CD4-positive, alpha-beta T cell (primary cell): Measurements from ENCODE around the gene KATNAL1. TPM values are rescaled to one million over a fixed set of nuclear protein-coding genes. Genes with fewer than 3 reads are reported as not detected.

ENCODE experiments used
- ATAC-seq: fragments of 200-7000 bp; cut with Tn5 transposase; one replicate; pipeline ENCODE4 v1.10.0; 2022; ENCODE audit warnings: mild to moderate bottlenecking; ENCODE audit not compliant: poor library complexity
- CTCF ChIA-PET: fragments of 350-600 bp; sonication (Branson Sonifier 250); formaldehyde crosslinking; loops from one replicate; lab custom pipeline; 2021; ENCODE audit warnings: antibody characterized with exemption, inconsistent platforms; lab: Charles Lee
- POLR2A ChIA-PET: fragments of 350-600 bp; sonication (Branson Sonifier 250); formaldehyde crosslinking; loops from one replicate; lab custom pipeline; 2021; ENCODE audit warnings: antibody characterized with exemption, inconsistent platforms; lab: Charles Lee
- DNase-seq, 14 experiments: peaks; one replicate each; pipeline ENCODE4 v3.0.0-alpha.2; 2013 to 2020; ENCODE audit warnings: mixed read lengths in 2 of 14
- H3K27ac ChIP-seq, 2 donors: one replicate each; pipeline versions ENCODE4 v1.5.1 to v1.7.0; 2013; ENCODE audit warnings: low read length in 2 of 2, low read depth in 1 of 2, mild to moderate bottlenecking in 1 of 2
- H3K27me3 ChIP-seq, 2 experiments: 1 replicate in 1 of 2; 2 replicates in 1 of 2; pipeline versions ENCODE4 v1.6.1 to v1.7.0; 2013; ENCODE audit warnings: low read length in 2 of 2, control low read depth in 1 of 2, mild to moderate bottlenecking in 1 of 2, moderate library complexity in 1 of 2; ENCODE audit not compliant: insufficient read depth in 2 of 2, control insufficient read depth in 1 of 2
- H3K36me3 ChIP-seq: one replicate; pipeline ENCODE4 v1.6.1; 2013; ENCODE audit warnings: low read length, control low read depth; ENCODE audit not compliant: insufficient read depth
- H3K4me1 ChIP-seq: one replicate; pipeline ENCODE4 v1.6.1; 2013; ENCODE audit warnings: low read length, control low read depth; ENCODE audit not compliant: insufficient read depth
- H3K4me3 ChIP-seq: one replicate; pipeline ENCODE4 v1.5.1; 2013; ENCODE audit warnings: mild to moderate bottlenecking, low read length, moderate library complexity
- H3K9me3 ChIP-seq, 2 experiments: 1 replicate in 1 of 2; 2 replicates in 1 of 2; pipeline versions ENCODE4 v1.6.1 to v1.7.0; 2013; ENCODE audit warnings: low read length in 2 of 2, mild to moderate bottlenecking in 2 of 2, control low read depth in 1 of 2, moderate library complexity in 1 of 2; ENCODE audit not compliant: control insufficient read depth in 1 of 2, insufficient read depth in 1 of 2
- H3K27ac Mint-ChIP-seq: one replicate; pipeline ENCODE4 v1.8.0; 2020; ENCODE audit warnings: mixed read lengths
- H3K27me3 Mint-ChIP-seq: one replicate; pipeline ENCODE4 v1.8.0; 2021; ENCODE audit warnings: mixed read lengths
- H3K36me3 Mint-ChIP-seq: one replicate; pipeline ENCODE4 v1.8.0; 2021; ENCODE audit warnings: low read depth, mixed read lengths
- H3K4me1 Mint-ChIP-seq: one replicate; pipeline ENCODE4 v1.8.0; 2021; ENCODE audit warnings: low read depth, mixed read lengths
- H3K4me3 Mint-ChIP-seq: one replicate; pipeline ENCODE4 v1.8.0; 2020; ENCODE audit warnings: mild to moderate bottlenecking, mixed read lengths
- H3K9me3 Mint-ChIP-seq: one replicate; pipeline ENCODE4 v1.8.0; 2020; ENCODE audit warnings: mixed read lengths
- intact Hi-C, 2 experiments: fragments of 100-400 bp; cut with DNase I in 1 of 2; cut with micrococcal nuclease in 1 of 2; formaldehyde crosslinking; loops; one replicate each; pipeline versions ENCODE4 v1.15.1 to v1.9.0; 2023 to 2025; cut with DNase I, micrococcal nuclease
- total RNA-seq, 174 experiments: library from RNA in 2 of 174; stranded (reverse) in 2 of 174; gene quantifications; one replicate each; pipeline ENCODE4 v1.2.3 and lab custom pipeline; 2021 to 2026
- TF ChIP-seq, protein P1 (sequence below): fragments of 200-600 bp; IDR thresholded peaks from one replicate; pipeline ENCODE4 v1.8.0; 2022; ENCODE audit warnings: antibody characterized with exemption, mild to moderate bottlenecking

Gene KATNAL1
- total RNA-seq, 2 experiments from 2014 or later: 3.3 to 3.4 TPM

DNA sequence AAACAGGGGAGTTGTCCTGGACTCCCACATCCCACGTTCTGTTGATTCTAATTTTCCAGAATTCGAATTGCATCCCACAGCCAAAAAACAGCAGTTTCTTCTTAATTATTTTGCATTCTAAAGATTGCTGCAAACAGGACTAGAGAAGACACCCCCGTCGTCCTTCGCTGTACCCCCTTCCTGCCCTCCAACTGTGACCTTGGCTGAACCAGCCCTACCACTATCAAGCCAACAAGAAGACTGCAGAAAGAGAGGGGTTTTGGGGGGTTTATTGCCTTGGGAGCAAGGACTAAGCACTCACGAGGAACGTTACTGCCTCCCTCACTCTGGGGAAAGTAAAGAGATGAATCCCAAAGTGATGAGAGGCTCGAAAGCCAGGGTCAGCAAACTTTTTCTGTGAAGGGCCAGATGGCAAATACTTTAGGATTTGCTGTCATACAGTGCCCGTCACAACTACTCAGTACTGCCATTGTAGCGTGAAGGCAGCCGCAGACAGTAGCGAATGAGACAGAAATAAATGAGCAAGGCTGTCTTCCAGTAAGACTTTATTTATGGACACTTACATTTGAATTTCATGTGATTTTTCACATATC, 32.5 kb upstream of the KATNAL1 start:
- Mint-ChIP-seq H3K27ac (no peak overlapping the region), H3K4me1 (peaks cover 35% of the 10 kb centered on the region), H3K36me3 (no peaks in the 10 kb centered on the region), H3K4me3 (no peak overlapping the region), H3K9me3 (no peaks in the 10 kb centered on the region), H3K27me3 (no peaks in the 10 kb centered on the region)
- H3K9me3 ChIP-seq: no peaks in the 10 kb centered on the region
- DNase-seq (no peak), ATAC-seq (no peak)
- TF ChIP-seq, protein P1, sequence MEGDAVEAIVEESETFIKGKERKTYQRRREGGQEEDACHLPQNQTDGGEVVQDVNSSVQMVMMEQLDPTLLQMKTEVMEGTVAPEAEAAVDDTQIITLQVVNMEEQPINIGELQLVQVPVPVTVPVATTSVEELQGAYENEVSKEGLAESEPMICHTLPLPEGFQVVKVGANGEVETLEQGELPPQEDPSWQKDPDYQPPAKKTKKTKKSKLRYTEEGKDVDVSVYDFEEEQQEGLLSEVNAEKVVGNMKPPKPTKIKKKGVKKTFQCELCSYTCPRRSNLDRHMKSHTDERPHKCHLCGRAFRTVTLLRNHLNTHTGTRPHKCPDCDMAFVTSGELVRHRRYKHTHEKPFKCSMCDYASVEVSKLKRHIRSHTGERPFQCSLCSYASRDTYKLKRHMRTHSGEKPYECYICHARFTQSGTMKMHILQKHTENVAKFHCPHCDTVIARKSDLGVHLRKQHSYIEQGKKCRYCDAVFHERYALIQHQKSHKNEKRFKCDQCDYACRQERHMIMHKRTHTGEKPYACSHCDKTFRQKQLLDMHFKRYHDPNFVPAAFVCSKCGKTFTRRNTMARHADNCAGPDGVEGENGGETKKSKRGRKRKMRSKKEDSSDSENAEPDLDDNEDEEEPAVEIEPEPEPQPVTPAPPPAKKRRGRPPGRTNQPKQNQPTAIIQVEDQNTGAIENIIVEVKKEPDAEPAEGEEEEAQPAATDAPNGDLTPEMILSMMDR: no peak
- no peak overlapping the region for H3K27ac ChIP-seq
- intact Hi-C loops: no loop called here
- no peak overlapping the region for H3K4me3 ChIP-seq
- ChIA-PET CTCF (no interaction called here), POLR2A (no interaction called here)
- H3K4me1 ChIP-seq: peaks cover 11% of the 10 kb centered on the region
- H3K36me3 ChIP-seq: peaks cover 6% of the 10 kb centered on the region
- no peaks in the 10 kb centered on the region for H3K27me3 ChIP-seq

DNA sequence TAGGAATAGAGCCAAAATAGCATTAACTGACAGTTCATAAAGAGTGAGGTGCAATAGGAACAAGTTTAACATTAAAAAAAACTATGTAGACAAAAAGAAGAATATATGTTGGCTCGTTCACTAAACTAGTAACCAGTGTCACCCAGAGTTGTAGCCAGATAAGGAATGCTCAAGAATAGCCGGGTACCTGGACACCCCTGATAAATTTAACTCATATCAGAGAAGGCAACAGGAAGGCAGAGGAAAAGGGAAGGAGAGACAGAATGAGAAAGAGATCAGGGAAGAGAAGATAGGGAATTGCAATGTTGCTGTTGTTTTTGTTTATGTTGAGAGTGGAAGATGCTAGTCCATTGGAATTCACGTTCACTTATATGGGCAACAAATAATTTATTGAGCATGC, 31.6 kb upstream of the KATNAL1 start:
- Mint-ChIP-seq H3K9me3 (no peaks in the 10 kb centered on the region), H3K27me3 (no peaks in the 10 kb centered on the region), H3K27ac (no peak overlapping the region), H3K36me3 (no peaks in the 10 kb centered on the region), H3K4me3 (no peak overlapping the region), H3K4me1 (peaks cover 42% of the 10 kb centered on the region)
- H3K4me3 ChIP-seq: no peak overlapping the region
- CTCF ChIA-PET: no interaction called here
- ATAC-seq (no peak), DNase-seq (no peak)
- peaks cover 10% of the 10 kb centered on the region for H3K4me1 ChIP-seq
- H3K27ac ChIP-seq: no peak overlapping the region
- H3K9me3 ChIP-seq: no peaks in the 10 kb centered on the region
- intact Hi-C loops: no loop called here
- POLR2A ChIA-PET: no interaction called here
- TF ChIP-seq, protein P1: no peak
- peaks cover 6% of the 10 kb centered on the region for H3K36me3 ChIP-seq
- no peaks in the 10 kb centered on the region for H3K27me3 ChIP-seq

DNA sequence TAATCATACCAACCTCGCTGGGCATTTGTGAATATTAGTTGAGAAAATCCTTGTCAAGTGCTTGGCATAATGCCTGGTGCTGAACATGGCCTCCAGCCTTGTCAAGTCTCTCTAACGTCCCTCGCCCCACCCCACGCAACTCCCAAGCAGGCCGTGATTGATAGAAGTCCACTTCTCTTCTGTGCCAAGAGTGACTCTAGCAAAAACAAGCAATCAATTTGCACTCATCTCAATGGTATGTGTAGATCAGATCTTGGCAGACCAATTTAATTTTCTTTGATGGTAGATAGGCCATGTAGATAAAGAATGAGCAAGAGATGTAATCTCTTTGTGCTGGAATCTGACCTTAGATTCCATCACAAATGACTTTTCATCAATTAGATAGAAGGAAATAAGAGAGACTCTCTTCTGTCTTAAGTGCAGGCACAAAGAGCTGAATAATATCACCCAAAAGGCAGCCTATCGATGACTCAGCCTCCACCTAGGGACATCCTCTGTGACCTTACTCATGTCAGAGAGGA, 31.0 kb upstream of the KATNAL1 start:
- Mint-ChIP-seq H3K27ac (no peak overlapping the region), H3K4me3 (no peak overlapping the region), H3K4me1 (peaks cover 40% of the 10 kb centered on the region), H3K36me3 (no peaks in the 10 kb centered on the region), H3K27me3 (no peaks in the 10 kb centered on the region), H3K9me3 (no peaks in the 10 kb centered on the region)
- Histone ChIP-seq H3K27me3 (no peaks in the 10 kb centered on the region), H3K9me3 (no peaks in the 10 kb centered on the region), H3K4me3 (no peak overlapping the region), H3K36me3 (peaks cover 6% of the 10 kb centered on the region), H3K4me1 (peaks cover 10% of the 10 kb centered on the region), H3K27ac (no peak overlapping the region)
- ChIA-PET POLR2A (no interaction called here), CTCF (no interaction called here)
- ATAC-seq: no peak
- intact Hi-C loops: no loop called here
- no peak for DNase-seq
- TF ChIP-seq, protein P1: no peak
